ENCODE results near the gene CROCC2.
A peak's percentile ranks its signal among the peaks of the same experiment; 100 is the strongest.

The CROCC2 gene

DNA sequence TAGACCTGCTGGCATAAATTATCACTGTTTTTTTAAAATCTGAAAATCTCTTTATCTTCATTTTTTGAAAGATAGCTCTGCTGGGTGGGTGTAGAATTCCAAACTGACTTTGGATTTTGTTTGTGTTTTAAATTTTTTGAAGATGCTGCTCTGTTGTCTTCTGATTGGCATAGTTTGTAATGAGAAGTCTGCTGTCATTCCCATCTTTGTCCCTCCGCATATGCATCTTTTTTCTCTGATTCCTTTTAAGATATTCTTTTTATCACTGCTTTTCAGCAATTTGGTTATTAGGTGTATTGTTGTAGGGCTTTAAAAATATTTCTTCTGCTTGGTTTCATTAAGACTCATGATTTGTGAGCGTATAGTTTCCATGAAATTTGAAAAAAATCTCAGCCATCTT lies 99.4 kb downstream of the CROCC2 start:
- CTCF ChIA-PET, result no interaction called here
- no peak overlapping the region for H3K27ac ChIP-seq
- no peak for DNase-seq (ENCODE audit: low spot score)
- TF ChIP-seq, protein P1, sequence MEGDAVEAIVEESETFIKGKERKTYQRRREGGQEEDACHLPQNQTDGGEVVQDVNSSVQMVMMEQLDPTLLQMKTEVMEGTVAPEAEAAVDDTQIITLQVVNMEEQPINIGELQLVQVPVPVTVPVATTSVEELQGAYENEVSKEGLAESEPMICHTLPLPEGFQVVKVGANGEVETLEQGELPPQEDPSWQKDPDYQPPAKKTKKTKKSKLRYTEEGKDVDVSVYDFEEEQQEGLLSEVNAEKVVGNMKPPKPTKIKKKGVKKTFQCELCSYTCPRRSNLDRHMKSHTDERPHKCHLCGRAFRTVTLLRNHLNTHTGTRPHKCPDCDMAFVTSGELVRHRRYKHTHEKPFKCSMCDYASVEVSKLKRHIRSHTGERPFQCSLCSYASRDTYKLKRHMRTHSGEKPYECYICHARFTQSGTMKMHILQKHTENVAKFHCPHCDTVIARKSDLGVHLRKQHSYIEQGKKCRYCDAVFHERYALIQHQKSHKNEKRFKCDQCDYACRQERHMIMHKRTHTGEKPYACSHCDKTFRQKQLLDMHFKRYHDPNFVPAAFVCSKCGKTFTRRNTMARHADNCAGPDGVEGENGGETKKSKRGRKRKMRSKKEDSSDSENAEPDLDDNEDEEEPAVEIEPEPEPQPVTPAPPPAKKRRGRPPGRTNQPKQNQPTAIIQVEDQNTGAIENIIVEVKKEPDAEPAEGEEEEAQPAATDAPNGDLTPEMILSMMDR (conservative IDR thresholded peaks at IDR 0.05; ENCODE audit: low read depth), result no peak
- POLR2A ChIA-PET (ENCODE audit: low non-redundant PET), result no interaction called here

DNA sequence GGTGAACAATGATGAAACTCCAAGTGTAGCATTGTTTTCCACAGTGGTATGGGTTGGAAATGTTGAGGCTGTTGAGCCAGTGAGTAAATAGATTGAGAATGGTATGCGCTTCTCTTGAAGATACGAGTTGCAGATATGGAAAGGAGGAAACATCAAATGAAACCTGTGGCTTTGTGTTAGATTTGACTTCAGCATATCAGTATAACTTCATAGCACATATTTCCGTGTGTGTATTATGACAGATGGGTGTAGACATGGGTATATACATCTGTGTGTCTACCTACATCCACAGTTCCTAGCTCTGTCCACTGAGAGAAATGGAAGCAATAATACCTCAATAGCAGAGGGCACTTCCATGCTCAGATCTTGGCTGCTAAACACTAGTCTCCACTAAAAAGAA lies 100.3 kb downstream of the CROCC2 start:
- POLR2A ChIA-PET (ENCODE audit: low non-redundant PET), result no interaction called here
- H3K27ac ChIP-seq, result no peak overlapping the region
- TF ChIP-seq, protein P1 (conservative IDR thresholded peaks at IDR 0.05; ENCODE audit: low read depth), result no peak
- CTCF ChIA-PET, result no interaction called here
- DNase-seq (ENCODE audit: low spot score), result no peak

DNA sequence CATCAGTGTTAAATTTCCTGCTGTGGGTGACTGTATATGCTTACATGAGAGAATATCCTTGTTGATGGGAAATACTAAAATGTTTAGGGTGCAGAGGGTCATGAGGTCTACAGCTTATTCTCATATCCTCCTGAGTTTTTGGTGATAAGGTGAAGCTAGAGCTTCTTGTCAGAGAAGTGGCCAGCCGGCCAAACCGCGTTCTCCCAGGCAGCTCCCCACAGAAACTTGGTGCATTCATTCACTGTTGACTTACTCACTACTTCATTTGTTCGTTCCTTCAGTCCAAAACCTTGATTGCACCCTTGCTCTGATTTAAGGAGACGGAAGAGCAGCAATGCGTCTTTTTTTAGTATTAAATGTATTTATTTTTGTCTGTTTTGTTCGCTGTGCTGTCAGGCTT lies 101.0 kb downstream of the CROCC2 start:
- CTCF ChIA-PET, result no interaction called here
- TF ChIP-seq, protein P1 (conservative IDR thresholded peaks at IDR 0.05; ENCODE audit: low read depth), result no peak
- no peak overlapping the region for H3K27ac ChIP-seq
- DNase-seq (ENCODE audit: low spot score), result no peak
- POLR2A ChIA-PET (ENCODE audit: low non-redundant PET), result no interaction called here

DNA sequence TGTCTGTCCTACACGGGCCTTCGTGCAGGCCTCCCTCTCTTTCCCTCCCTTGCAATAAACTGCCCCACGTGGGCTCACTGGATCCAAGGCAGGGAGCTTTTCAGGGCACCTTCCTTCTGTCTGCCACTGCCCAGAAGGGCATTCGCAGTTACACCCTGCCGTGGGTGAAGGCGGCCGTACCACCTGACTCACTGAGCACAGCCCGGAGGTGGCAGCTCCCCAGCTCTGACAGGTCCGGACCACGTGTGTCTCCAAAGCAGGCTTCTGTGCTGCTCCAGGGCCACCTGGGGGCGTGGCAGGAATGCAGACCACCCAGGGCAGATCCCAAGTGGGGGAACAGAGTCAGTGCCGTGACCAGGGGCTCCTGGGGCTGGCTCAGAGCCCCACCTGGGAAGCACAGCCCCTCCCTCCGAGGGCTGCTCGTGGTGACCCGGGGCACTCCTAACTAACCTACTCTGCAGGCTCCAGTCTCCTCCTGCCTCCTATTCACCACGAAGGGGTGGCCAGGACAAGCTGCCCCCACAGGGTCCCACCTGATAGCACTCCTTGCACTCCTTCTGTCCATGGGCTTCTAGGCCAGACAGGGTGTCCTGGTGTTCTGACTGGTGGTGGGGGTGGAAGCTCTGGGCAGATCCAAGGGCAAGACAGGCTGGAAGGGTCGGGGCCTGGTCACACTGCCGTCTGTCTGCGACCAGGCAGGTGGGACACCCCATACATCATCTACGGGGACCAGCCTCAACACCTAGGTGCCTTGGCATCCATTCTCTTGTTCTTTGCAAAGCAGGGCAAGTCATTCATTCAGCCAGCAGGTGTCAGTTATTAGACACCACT lies 102.0 kb downstream of the CROCC2 start:
- TF ChIP-seq, protein P1 (conservative IDR thresholded peaks at IDR 0.05; ENCODE audit: low read depth), result no peak
- ChIA-PET CTCF (interaction anchor here (0.6 to 0.7 kb wide), 2 partner anchors 90 to 590 kb away, joined by 3 read pairs; no protein-coding TSS in a partner anchor), POLR2A (ENCODE audit: low non-redundant PET) (no interaction called here)
- no peak for DNase-seq (ENCODE audit: low spot score)
- no peak overlapping the region; the same call in 1 of the 2 replicates for H3K27ac ChIP-seq

DNA sequence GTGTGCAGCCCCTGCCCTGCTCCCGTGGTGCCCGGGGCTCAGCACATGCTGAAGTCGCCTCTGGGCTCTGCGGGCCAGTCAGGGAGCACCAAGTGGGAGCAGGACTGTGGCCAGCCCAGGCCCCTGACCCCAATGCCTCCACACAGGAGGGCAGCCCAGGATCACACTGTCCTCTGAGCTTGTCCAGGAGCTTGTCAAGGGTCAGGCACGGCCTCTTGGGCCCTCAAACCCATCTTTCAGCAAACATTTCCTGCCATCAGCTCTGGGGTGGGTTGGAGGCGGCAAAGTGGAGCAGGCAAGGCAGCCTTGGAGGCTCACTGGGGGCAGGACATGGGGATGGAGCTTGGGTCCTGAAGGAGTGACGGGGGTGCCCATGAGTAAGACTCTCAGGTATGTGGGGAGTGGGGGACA lies 102.6 kb downstream of the CROCC2 start:
- CTCF ChIA-PET, result no interaction called here
- peak overlapping the region; percentile 92 for H3K27ac ChIP-seq
- no peak for DNase-seq (ENCODE audit: low spot score)
- POLR2A ChIA-PET (ENCODE audit: low non-redundant PET), result no interaction called here
- TF ChIP-seq, protein P1 (conservative IDR thresholded peaks at IDR 0.05; ENCODE audit: low read depth), result no peak

DNA sequence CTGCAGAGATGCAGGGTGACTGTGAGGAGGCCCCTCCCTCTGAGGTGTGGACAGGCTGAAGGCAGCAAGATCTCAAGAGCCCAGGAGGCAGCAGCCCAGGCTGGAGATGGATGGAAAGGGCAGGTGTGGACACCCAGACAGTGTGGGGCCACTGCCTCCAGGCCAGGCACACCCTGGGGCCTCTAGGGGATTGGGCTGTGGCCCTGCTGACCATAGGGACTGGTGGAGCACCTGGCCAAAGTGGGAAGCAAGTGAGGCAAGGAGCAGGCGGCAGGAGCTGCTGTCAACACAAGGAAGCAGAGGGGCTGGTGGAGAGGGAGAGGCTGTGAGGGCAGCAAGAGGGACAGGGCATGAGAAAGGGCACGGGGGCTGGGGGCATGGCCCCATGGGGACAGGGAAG lies 103.1 kb downstream of the CROCC2 start:
- TF ChIP-seq, protein P1 (conservative IDR thresholded peaks at IDR 0.05; ENCODE audit: low read depth), result no peak
- H3K27ac ChIP-seq, result peak overlapping the region; percentile 92
- CTCF ChIA-PET, result interaction anchor here (0.6 kb wide), 1 partner anchor 118 kb away, joined by 5 read pairs; no protein-coding TSS in a partner anchor
- DNase-seq (ENCODE audit: low spot score), result no peak
- POLR2A ChIA-PET (ENCODE audit: low non-redundant PET), result no interaction called here

Measured in RWPE1 (cell line).